HG03060 (cell line): ENCODE measurements around the gene GCC2.
A peak's percentile ranks its signal among the peaks of the same experiment; 100 is the strongest.
"Not testable (repeated sequence)": the region's sequence is repeated elsewhere in the genome, so short reads cannot be mapped to it uniquely, and the experiment has no call there.

ENCODE experiments used
- ATAC-seq: cut with Tn5 transposase; IDR thresholded peaks from one replicate; pipeline ENCODE4 v1.9.1; 2021; ENCODE audit warnings: low read depth, moderate number of reproducible peaks; ENCODE audit not compliant: unreplicated experiment

Gene GCC2

GRCh38 chr2:108496167-108496566, 47.2 kb downstream of the GCC2 start:
- ATAC-seq, result not testable (repeated sequence)

DNA sequence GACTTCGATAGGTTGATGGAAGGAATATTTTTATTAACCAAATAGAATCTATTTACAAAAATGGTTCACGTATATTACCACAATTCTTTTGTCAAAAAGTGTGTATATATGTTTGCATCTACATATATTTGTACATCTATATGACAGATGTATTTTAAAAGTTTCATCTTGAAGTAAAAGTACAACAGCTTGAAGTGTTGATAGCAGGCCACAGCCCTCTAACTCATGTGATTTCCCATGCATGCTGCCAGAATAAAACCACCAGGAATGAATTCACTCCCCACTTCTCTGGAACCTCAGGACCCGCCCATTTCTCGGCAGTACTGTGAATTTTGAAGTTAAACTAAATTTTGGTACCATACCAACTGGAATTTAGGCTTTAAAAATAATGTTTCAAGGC, 58.6 kb downstream of the GCC2 start:
- ATAC-seq, result not testable (repeated sequence)

DNA sequence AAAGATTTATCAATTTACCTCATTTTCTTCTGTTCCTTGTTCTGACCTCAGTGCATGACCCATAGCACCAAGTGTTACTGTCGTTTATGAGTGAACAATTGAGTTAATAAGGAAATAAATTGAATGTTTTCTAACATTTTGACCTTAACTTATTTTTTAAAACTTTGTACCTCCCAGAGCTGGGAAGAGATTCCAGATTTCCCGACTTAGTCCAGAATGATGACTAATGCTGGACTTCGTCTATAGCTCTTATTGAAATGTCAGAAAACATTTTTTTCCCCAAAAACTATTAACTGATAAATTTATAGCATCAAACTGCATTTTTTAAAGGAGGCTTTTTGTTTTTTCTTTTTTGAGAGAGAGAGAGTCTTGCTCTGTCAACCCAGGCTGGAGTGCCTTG, 63.4 kb downstream of the GCC2 start:
- ATAC-seq, result not testable (repeated sequence)

DNA sequence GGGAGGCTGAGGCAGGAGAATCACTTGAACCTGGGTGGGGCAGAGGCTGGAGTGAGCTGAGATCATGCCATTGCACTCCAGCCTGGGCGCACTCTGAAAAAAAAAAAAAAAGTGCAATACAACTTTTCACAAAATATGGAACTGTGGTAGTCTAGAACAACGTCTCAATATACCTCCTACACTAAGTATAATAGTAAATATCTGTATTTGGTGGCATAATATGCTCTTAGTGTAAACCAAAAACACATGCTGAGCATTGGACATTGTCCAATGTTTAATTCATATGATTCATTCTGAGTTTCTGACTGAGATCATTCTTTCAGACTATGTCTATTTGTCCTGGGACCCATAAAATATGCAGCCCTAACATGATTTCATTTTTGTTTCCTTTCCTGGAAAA, 65.5 kb downstream of the GCC2 start:
- ATAC-seq, result not testable (repeated sequence)

GRCh38 chr2:108524688-108525087, 75.7 kb downstream of the GCC2 start:
- not testable (repeated sequence) for ATAC-seq

DNA sequence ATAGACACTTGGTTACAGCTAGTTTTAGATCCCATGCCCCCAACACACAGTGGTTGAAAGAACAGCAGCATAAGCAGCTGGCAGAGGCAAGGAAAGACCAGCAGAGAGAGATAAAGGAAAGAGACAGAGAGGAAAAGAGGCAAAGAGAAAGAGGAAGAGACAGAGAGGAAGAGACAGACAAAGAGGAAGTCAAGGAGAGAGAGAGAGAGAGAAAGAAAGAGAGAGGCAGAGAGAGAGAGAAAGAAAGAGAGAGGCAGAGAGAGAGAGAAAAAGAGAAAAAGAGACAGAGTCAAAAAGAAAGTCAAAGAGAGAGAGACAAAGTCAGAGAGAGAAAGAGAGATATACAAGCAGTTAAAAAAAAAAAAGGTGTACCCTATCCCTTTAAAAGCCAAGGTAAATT, 76.3 kb downstream of the GCC2 start:
- ATAC-seq, result not testable (repeated sequence)

- no peak for ATAC-seq
Observed at GRCh38 chr2:108531674-108532055, 82.7 kb downstream of the GCC2 start.

DNA sequence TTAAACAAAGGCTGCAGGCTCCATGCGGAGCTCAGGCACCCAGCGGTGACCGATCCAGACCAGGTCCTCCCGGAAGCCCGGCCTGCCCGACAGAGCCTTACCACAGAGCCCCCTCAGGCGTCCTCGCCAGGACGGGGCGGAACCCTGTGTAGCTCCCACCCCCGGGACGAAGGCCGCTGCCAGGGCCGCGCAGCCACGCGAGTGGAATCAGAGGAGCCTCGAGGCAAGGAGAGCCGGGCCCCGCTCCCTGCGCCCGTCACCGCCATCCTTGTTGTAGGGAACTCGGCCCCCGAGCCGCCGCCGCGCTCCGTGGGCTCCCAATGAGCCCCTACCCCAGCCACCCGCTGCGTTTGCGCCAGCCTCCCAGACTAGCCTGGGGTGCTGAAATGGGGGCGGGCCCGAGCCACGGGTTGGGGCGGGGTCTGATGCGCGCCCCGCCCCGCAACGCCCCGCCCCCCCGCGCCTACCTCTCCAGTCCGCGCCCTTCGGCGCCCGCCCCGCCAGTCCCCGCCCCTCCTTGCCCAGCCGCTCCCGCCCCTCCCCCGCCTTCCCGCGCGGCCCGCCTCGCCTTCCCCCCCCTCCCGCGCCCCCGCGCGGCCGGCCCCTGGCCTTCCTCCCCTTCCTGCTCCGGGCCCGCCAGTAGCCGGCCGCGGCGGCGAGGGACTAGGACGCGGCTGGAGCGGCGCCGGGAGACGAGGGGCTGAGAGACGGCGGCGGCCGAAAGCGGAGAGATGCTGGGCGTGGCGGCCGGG, 85.0 kb downstream of the GCC2 start, which contains the start of gene LIMS1:
LIMS1 (plus strand) TSS at position 639 of the 752 bp plus-strand sequence; CDS start at position 732, 93 bp downstream.
- ATAC-seq, result peak; percentile 78

DNA sequence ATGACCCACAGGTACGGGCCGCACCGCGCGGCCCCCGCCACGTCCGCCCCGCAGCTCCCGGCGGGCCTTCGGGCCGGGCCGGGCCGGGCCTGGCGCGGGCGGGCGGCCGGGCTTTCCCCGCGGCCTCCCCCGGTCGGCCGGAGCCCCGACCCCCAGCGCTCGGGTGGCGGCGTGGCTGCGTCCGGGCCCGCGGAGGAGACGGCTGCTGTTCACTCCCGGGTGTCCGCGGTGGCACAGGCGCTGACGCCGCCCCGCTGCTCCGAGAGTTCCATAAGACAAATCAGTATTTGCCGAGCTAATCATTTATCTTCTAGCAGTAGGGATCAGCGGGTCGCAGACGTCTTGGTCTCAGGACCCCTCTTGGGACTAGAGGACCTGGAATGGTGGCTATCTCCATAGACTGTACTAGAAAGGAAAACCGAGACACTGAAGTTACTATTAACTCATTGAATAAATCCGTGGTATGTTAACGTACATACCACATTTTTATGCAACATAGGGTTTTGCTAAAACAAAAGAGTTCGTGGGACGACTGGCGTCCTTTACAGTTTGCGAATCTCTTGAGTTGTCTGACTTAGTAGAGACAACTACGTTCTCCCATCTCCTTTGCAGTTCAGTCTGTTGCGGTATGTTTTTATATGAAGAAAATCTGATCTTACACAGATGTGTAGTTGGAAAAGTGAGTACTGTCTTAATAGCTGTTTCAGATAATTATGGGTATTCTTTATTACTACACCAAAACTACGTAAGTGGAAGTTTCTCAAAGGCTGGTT, 85.8 kb downstream of the GCC2 start:
- ATAC-seq, result peak; percentile 19

DNA sequence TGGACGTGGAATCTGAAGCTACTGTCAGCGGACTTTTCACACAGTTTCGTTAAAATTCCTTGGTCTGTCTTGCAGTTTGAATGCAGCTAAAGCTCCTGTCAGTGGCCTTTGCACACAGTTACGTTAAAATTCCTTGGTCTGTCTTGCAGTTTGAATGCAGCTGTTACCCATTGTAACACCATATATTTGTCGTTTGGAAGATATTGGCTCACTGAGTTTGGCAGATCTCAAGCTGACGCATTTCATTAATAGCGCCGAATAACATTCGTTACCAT, 86.3 kb downstream of the GCC2 start:
- ATAC-seq, result no peak

DNA sequence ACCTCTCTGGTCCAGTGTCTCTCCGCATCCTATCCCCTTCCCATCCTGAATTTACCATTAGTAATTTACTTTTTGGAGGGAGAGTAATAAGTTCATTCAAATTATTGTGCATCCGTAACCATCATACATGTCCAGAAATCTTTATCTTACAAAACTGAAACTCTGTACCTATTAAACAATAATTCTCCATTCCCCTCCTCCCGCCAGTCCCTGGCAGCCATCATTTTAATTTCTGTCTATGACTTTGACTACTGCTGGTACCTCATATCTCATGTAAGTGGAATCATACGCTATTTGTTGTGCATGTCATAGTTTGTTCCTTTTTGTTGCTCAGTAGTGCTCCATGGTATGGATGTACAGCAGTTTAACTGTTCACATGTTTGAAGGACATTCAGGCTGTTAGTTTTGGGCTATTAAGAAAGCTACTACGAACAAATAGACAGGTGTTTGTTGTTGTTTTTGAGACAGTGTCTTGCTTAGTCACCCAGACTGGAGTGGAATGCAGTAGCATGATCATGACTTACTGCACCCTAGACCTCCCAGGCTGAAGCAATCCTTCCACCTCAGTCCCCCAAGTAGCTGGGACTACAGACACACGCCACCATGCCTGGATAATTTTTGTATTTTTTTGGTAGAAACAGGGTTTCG, 87.3 kb downstream of the GCC2 start:
- ATAC-seq, result no peak

DNA sequence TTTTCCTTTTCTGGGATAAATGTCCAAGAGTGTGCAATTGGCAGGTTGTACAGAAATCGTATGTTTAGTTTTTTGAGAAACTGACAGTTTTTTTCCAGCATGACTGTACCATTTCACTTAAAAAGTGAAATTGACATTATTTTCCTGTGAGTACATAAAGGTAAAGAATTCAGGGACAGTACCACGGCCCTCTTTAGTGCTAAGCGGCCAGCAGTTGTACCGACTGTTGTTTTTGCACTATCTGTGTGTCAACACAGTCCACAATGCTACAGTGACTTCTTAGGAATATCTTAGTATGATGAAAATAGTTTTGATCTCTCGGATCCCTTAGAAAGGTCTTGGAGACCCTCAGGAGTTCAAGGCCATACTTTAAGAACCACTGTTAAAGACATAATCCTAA, 87.9 kb downstream of the GCC2 start:
- ATAC-seq, result no peak

DNA sequence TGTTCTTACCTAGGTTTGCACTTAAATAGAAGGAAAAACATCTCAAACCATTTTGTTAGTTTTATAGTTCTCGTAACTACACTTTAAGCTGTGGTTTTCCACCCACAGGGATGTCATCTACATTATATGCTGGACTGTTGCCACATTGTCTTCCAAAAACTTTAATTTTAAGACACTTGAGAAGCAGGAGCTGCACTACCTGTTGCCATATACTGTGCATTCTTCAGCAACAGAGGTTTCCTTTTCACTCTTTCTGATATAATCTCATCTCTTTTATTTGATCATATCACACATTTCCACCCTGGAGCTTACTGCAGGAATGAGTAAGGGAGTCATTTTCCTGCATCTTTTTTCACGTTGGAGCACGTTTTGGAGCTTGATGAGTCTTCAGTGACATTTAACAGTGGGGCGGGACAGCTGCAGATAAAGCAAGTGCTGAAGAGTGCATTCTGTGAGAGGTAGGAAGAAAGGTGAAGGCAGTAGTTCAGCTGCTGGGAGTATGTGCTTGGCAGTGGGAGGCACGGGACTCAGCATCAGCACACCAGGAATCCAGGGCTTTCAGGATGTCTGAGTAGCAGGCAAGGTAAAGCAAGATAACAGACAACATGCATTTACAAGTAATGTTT, 89.1 kb downstream of the GCC2 start:
- ATAC-seq, result no peak

- no peak for ATAC-seq
Observed at GRCh38 chr2:108541451-108541850, 92.4 kb downstream of the GCC2 start.

GRCh38 chr2:108542071-108542470, 93.1 kb downstream of the GCC2 start:
- no peak for ATAC-seq

- no peak for ATAC-seq
Observed at GRCh38 chr2:108547606-108548005, 98.6 kb downstream of the GCC2 start.

DNA sequence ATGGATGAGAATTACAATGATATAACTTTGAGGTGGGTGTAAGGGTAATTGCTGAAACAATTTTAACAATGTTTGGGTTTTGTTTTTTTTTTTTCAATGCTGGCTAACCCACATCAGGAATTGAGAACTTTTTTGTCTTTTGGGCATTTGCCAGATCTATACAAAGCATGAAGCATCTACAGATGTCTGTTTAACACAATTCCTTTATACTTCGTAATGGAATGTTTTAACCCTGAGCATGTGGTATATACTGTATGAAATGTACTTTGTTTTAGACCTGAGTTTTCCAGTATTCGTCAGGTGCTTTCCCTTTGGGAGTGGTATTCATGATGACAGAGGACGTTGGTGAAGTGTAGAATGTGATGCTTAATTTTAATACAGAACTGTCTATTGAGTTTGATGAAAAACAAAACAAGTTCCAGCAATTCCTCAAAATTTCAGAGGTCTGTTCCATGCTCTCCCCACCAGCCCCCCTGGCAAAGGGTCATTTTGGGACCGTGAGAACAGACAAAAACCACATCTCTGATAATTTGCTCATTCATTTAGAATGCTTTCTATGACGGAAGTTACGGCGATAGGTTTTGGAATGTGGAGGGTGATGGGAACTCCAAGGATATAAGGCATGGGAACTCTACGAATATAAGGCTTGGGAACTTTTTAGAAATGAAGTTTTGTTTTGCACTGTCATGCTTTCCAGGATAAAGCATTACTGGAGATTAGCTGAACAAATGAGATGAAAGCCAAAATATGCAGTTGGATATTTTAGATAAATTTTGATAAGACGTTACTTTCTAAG, 99.4 kb downstream of the GCC2 start:
- ATAC-seq, result no peak

GRCh38 chr2:108552566-108552965, 103.6 kb downstream of the GCC2 start:
- no peak for ATAC-seq

GRCh38 chr2:108553209-108553919, 104.4 kb downstream of the GCC2 start:
- ATAC-seq, result no peak

DNA sequence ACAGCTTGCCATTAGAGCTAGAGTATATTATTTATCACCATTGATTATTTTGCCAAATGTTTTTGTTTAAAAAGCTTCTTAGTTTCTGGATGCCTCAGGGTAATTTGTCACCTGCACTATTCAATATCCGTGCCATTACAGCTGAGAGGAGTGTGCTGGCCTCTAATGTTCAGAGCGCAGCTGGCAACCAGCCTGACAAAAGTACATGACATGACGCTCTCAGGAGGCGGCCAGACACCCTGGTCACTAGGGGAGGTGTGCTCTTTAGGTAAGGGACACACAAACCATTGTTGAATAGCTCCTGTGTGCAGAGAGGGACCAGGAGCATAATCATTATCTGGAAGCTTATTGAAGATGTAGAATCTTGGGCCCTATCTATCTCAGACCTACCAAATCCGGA, 105.5 kb downstream of the GCC2 start:
- no peak for ATAC-seq
